Keratinocyte (primary cell): ENCODE measurements around the gene HELT.

ENCODE experiments used
- EZH2 ChIP-seq: IDR thresholded peaks from one replicate; pipeline ENCODE4 v1.6.1; 2012; ENCODE audit warnings: inconsistent platforms, mild to moderate bottlenecking, low read length, moderate library complexity
- TF ChIP-seq, protein P1 (sequence below), 3 experiments: IDR thresholded peaks in 1 of 3; conservative IDR thresholded peaks in 1 of 3; optimal IDR thresholded peaks in 1 of 3; 2 replicates in 2 of 3; 3 replicates in 1 of 3; pipeline versions ENCODE3 to v1.5.1; 2011; ENCODE audit warnings: low read length in 3 of 3, mild to moderate bottlenecking in 3 of 3, moderate library complexity in 2 of 3, control low read depth in 1 of 3, inconsistent platforms in 1 of 3; ENCODE audit not compliant: insufficient read depth in 2 of 3; ENCODE audit errors: extremely low read depth in 1 of 3

- TF ChIP-seq EZH2, result no peak
- TF ChIP-seq, protein P1, sequence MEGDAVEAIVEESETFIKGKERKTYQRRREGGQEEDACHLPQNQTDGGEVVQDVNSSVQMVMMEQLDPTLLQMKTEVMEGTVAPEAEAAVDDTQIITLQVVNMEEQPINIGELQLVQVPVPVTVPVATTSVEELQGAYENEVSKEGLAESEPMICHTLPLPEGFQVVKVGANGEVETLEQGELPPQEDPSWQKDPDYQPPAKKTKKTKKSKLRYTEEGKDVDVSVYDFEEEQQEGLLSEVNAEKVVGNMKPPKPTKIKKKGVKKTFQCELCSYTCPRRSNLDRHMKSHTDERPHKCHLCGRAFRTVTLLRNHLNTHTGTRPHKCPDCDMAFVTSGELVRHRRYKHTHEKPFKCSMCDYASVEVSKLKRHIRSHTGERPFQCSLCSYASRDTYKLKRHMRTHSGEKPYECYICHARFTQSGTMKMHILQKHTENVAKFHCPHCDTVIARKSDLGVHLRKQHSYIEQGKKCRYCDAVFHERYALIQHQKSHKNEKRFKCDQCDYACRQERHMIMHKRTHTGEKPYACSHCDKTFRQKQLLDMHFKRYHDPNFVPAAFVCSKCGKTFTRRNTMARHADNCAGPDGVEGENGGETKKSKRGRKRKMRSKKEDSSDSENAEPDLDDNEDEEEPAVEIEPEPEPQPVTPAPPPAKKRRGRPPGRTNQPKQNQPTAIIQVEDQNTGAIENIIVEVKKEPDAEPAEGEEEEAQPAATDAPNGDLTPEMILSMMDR (optimal IDR thresholded peaks at IDR 0.05 in 1 of 3, IDR thresholded peaks at IDR 0.05 in 1 of 3, conservative IDR thresholded peaks at IDR 0.05 in 1 of 3; ENCODE audit: extremely low read depth in 1 of 3, insufficient read depth in 2 of 3, low read length in 3 of 3), result no peak
These were observed 36.6 kb downstream of the HELT start for GRCh38 chr4:185054886-185055285.
